ENCODE results near the gene PARD3B. TPM values are rescaled to one million over a fixed set of nuclear protein-coding genes. Genes with fewer than 3 reads are reported as not detected.

Gene PARD3B
- total RNA-seq, 1 donor from 2014 or later: 0.66 TPM

DNA sequence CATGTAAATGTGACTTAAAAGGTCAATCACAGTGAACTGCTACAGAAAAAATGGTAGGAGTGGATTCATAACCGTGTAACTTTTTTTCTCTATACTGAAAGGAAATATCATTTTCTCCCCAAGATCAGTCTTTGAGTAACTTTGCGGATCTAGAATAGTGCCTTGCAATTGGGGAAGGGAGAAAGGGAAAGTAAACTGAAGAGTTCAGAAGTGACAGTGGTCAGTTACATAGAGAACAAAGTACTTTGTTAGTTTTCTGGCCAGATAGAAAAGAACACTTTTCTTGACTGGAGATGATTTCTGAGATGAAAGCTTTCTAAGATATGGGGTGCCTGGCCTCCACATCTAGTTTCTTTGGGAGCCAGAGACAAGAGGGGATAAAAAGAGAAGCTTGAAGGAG lies 26.6 kb downstream of the PARD3B start:
- no peaks in the 10 kb centered on the region for H3K36me3 Mint-ChIP-seq (ENCODE audit: unreplicated experiment)
- no peak overlapping the region for H3K27ac Mint-ChIP-seq (ENCODE audit: unreplicated experiment)
- no peak for DNase-seq
- TF ChIP-seq, protein P1, sequence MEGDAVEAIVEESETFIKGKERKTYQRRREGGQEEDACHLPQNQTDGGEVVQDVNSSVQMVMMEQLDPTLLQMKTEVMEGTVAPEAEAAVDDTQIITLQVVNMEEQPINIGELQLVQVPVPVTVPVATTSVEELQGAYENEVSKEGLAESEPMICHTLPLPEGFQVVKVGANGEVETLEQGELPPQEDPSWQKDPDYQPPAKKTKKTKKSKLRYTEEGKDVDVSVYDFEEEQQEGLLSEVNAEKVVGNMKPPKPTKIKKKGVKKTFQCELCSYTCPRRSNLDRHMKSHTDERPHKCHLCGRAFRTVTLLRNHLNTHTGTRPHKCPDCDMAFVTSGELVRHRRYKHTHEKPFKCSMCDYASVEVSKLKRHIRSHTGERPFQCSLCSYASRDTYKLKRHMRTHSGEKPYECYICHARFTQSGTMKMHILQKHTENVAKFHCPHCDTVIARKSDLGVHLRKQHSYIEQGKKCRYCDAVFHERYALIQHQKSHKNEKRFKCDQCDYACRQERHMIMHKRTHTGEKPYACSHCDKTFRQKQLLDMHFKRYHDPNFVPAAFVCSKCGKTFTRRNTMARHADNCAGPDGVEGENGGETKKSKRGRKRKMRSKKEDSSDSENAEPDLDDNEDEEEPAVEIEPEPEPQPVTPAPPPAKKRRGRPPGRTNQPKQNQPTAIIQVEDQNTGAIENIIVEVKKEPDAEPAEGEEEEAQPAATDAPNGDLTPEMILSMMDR (IDR thresholded peaks at IDR 0.05; ENCODE audit: partially characterized antibody, unreplicated experiment): no peak
- no peaks in the 10 kb centered on the region for H3K4me1 Mint-ChIP-seq (ENCODE audit: low read depth, unreplicated experiment)
- H3K4me3 Mint-ChIP-seq (ENCODE audit: unreplicated experiment): no peak overlapping the region
- H3K9me3 Mint-ChIP-seq (ENCODE audit: unreplicated experiment): no peaks in the 10 kb centered on the region
- no peaks in the 10 kb centered on the region for H3K27me3 Mint-ChIP-seq (ENCODE audit: unreplicated experiment)

DNA sequence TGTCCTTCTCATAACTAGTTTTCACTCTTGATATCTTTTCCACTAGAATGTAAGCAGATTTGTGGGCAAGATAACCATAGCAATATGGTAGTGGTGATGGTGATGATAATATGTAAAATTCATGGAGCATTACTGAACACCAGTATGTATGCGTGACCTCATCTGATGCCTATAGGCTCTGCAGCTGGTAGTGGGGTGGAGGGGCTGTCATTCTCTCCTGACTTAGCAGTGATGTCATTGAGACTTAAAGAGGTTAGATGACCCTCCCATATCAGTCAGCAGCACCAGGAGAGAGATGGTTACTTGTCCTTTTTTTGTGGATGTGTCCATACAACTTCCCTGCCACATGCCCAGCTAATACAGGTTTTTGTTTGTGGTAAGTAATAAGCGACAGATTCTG lies 27.9 kb downstream of the PARD3B start:
- Mint-ChIP-seq H3K27ac (ENCODE audit: unreplicated experiment) (no peak overlapping the region), H3K27me3 (ENCODE audit: unreplicated experiment) (no peaks in the 10 kb centered on the region), H3K36me3 (ENCODE audit: unreplicated experiment) (no peaks in the 10 kb centered on the region), H3K4me3 (ENCODE audit: unreplicated experiment) (no peak overlapping the region), H3K4me1 (ENCODE audit: low read depth, unreplicated experiment) (no peaks in the 10 kb centered on the region), H3K9me3 (ENCODE audit: unreplicated experiment) (no peaks in the 10 kb centered on the region)
- TF ChIP-seq, protein P1 (IDR thresholded peaks at IDR 0.05; ENCODE audit: partially characterized antibody, unreplicated experiment): no peak
- DNase-seq: no peak

DNA sequence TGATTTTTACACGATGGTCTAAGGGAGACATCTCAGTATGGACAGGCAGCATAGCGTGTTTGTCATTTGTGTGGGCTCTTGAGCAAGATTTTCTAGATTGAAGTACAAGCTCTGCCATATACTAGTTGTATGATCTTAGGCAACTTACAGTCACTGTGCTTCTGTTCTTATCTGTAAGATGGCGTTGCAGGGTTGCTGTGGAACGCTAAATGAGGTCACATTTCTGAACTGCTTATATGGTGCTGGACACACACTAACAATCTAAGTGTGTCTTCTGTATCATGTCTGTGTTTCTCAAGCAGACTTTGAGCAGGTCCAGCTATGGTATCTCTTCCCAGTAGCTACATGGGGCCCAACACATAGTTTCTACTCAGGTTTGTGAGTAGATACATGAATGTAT lies 29.2 kb downstream of the PARD3B start:
- no peak for DNase-seq
- Mint-ChIP-seq H3K36me3 (ENCODE audit: unreplicated experiment) (no peaks in the 10 kb centered on the region), H3K9me3 (ENCODE audit: unreplicated experiment) (no peaks in the 10 kb centered on the region), H3K4me3 (ENCODE audit: unreplicated experiment) (no peak overlapping the region), H3K4me1 (ENCODE audit: low read depth, unreplicated experiment) (no peaks in the 10 kb centered on the region), H3K27ac (ENCODE audit: unreplicated experiment) (no peak overlapping the region), H3K27me3 (ENCODE audit: unreplicated experiment) (no peaks in the 10 kb centered on the region)
- TF ChIP-seq, protein P1 (IDR thresholded peaks at IDR 0.05; ENCODE audit: partially characterized antibody, unreplicated experiment): no peak

- no peak for DNase-seq
- H3K36me3 Mint-ChIP-seq (ENCODE audit: unreplicated experiment): no peaks in the 10 kb centered on the region
- H3K4me3 Mint-ChIP-seq (ENCODE audit: unreplicated experiment): no peak overlapping the region
- H3K4me1 Mint-ChIP-seq (ENCODE audit: low read depth, unreplicated experiment): no peaks in the 10 kb centered on the region
- TF ChIP-seq, protein P1 (IDR thresholded peaks at IDR 0.05; ENCODE audit: partially characterized antibody, unreplicated experiment): no peak
- no peaks in the 10 kb centered on the region for H3K27me3 Mint-ChIP-seq (ENCODE audit: unreplicated experiment)
- no peak overlapping the region for H3K27ac Mint-ChIP-seq (ENCODE audit: unreplicated experiment)
- H3K9me3 Mint-ChIP-seq (ENCODE audit: unreplicated experiment): no peaks in the 10 kb centered on the region
These were observed 30.2 kb downstream of the PARD3B start for GRCh38 chr2:204575463-204575862.

DNA sequence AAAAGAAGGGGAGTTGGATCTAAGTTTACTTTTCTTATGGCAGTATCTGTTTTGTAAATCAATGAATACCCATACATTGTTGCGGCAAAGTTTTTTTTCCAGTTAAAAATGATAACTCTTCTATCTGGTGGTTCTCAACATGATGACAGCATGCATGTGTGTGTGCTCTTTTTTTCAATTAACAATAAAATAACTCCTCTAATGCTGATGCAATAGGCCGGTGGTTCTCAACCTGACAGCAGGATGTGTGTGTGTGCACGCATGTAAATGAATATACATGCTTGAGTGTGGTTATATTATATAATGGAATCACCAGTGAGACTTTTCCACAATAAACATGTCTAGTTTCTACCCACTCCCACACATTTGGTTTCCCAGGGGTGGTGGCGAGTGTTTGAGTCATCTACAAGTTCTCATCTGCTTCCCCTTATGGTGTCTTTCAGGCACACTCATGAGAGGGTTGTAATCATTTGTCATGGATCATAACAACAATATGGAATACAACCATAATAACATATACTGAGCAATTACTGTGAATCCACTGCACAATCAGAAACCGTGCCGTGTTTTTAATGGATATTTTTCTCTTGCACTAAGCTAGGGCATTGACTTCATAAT lies 31.2 kb downstream of the PARD3B start:
- no peaks in the 10 kb centered on the region for H3K9me3 Mint-ChIP-seq (ENCODE audit: unreplicated experiment)
- TF ChIP-seq, protein P1 (IDR thresholded peaks at IDR 0.05; ENCODE audit: partially characterized antibody, unreplicated experiment): no peak
- H3K4me1 Mint-ChIP-seq (ENCODE audit: low read depth, unreplicated experiment): no peaks in the 10 kb centered on the region
- H3K27ac Mint-ChIP-seq (ENCODE audit: unreplicated experiment): no peak overlapping the region
- no peaks in the 10 kb centered on the region for H3K27me3 Mint-ChIP-seq (ENCODE audit: unreplicated experiment)
- DNase-seq: no peak
- no peaks in the 10 kb centered on the region for H3K36me3 Mint-ChIP-seq (ENCODE audit: unreplicated experiment)
- no peak overlapping the region for H3K4me3 Mint-ChIP-seq (ENCODE audit: unreplicated experiment)
